ENCODE measurements around the gene TRMT44.
"Not testable (repeated sequence)": the region's sequence is repeated elsewhere in the genome, so short reads cannot be mapped to it uniquely, and the experiment has no call there.

Gene TRMT44

GRCh38 chr4:8480221-8480620, 39.6 kb downstream of the TRMT44 start:
- no peaks in the 10 kb centered on the region for H3K9me3 ChIP-seq (ENCODE audit: low read length)
- H2AFZ ChIP-seq (ENCODE audit: low read depth, low read length), result no peak overlapping the region
- H3K4me1 ChIP-seq (ENCODE audit: insufficient read depth, low read length), result peaks cover 3% of the 10 kb centered on the region
- H3K4me3 ChIP-seq (ENCODE audit: low read length), result no peak overlapping the region
- peaks cover 12% of the 10 kb centered on the region for H3K36me3 ChIP-seq (ENCODE audit: insufficient read depth, low read length)
- H3K27me3 ChIP-seq (ENCODE audit: insufficient read depth, low read length), result no peaks in the 10 kb centered on the region

- H3K4me3 ChIP-seq (ENCODE audit: low read length); H3K36me3 ChIP-seq (ENCODE audit: insufficient read depth, low read length); H2AFZ ChIP-seq (ENCODE audit: low read depth, low read length); H3K9me3 ChIP-seq (ENCODE audit: low read length); H3K27me3 ChIP-seq (ENCODE audit: insufficient read depth, low read length); H3K4me1 ChIP-seq (ENCODE audit: insufficient read depth, low read length): not testable (repeated sequence)
These were observed 46.1 kb downstream of the TRMT44 start for GRCh38 chr4:8486643-8487042.

GRCh38 chr4:8488791-8489369, 48.3 kb downstream of the TRMT44 start:
- H3K9me3 ChIP-seq (ENCODE audit: low read length), result no peaks in the 10 kb centered on the region
- no peaks in the 10 kb centered on the region for H3K36me3 ChIP-seq (ENCODE audit: insufficient read depth, low read length)
- no peaks in the 10 kb centered on the region for H3K27me3 ChIP-seq (ENCODE audit: insufficient read depth, low read length)
- no peaks in the 10 kb centered on the region for H3K4me1 ChIP-seq (ENCODE audit: insufficient read depth, low read length)
- no peak overlapping the region for H2AFZ ChIP-seq (ENCODE audit: low read depth, low read length)
- no peak overlapping the region for H3K4me3 ChIP-seq (ENCODE audit: low read length)

- not testable (repeated sequence) for H3K4me3 ChIP-seq (ENCODE audit: low read length); H3K9me3 ChIP-seq (ENCODE audit: low read length); H3K36me3 ChIP-seq (ENCODE audit: insufficient read depth, low read length); H3K27me3 ChIP-seq (ENCODE audit: insufficient read depth, low read length); H2AFZ ChIP-seq (ENCODE audit: low read depth, low read length); H3K4me1 ChIP-seq (ENCODE audit: insufficient read depth, low read length)
These were observed 50.9 kb downstream of the TRMT44 start for GRCh38 chr4:8491478-8491877.

GRCh38 chr4:8492174-8492573, 51.6 kb downstream of the TRMT44 start:
- H3K4me1 ChIP-seq (ENCODE audit: insufficient read depth, low read length), result no peaks in the 10 kb centered on the region
- no peak overlapping the region for H2AFZ ChIP-seq (ENCODE audit: low read depth, low read length)
- H3K9me3 ChIP-seq (ENCODE audit: low read length), result peaks cover 2% of the 10 kb centered on the region
- H3K27me3 ChIP-seq (ENCODE audit: insufficient read depth, low read length), result no peaks in the 10 kb centered on the region
- H3K36me3 ChIP-seq (ENCODE audit: insufficient read depth, low read length), result no peaks in the 10 kb centered on the region
- H3K4me3 ChIP-seq (ENCODE audit: low read length), result no peak overlapping the region

- no peak overlapping the region for H2AFZ ChIP-seq (ENCODE audit: low read depth, low read length)
- H3K9me3 ChIP-seq (ENCODE audit: low read length), result peaks cover 3% of the 10 kb centered on the region
- H3K36me3 ChIP-seq (ENCODE audit: insufficient read depth, low read length), result no peaks in the 10 kb centered on the region
- no peak overlapping the region for H3K4me3 ChIP-seq (ENCODE audit: low read length)
- H3K27me3 ChIP-seq (ENCODE audit: insufficient read depth, low read length), result no peaks in the 10 kb centered on the region
- H3K4me1 ChIP-seq (ENCODE audit: insufficient read depth, low read length), result no peaks in the 10 kb centered on the region
These were observed 52.9 kb downstream of the TRMT44 start for GRCh38 chr4:8493484-8493883.

GRCh38 chr4:8494218-8494617, 53.6 kb downstream of the TRMT44 start:
- Histone ChIP-seq H3K9me3 (ENCODE audit: low read length) (peaks cover 4% of the 10 kb centered on the region), H2AFZ (ENCODE audit: low read depth, low read length) (no peak overlapping the region), H3K4me3 (ENCODE audit: low read length) (no peak overlapping the region)

GRCh38 chr4:8494983-8495548, 54.5 kb downstream of the TRMT44 start:
- Histone ChIP-seq H3K4me1 (ENCODE audit: insufficient read depth, low read length) (no peaks in the 10 kb centered on the region), H3K4me3 (ENCODE audit: low read length) (no peak overlapping the region), H3K27me3 (ENCODE audit: insufficient read depth, low read length) (no peaks in the 10 kb centered on the region), H3K36me3 (ENCODE audit: insufficient read depth, low read length) (no peaks in the 10 kb centered on the region), H3K9me3 (ENCODE audit: low read length) (peaks cover 4% of the 10 kb centered on the region), H2AFZ (ENCODE audit: low read depth, low read length) (no peak overlapping the region)

More at GRCh38 chr4:8494218-8494617, 53.6 kb downstream of the TRMT44 start:
- H3K36me3 ChIP-seq (ENCODE audit: insufficient read depth, low read length), result no peaks in the 10 kb centered on the region
- H3K4me1 ChIP-seq (ENCODE audit: insufficient read depth, low read length), result no peaks in the 10 kb centered on the region
- H3K27me3 ChIP-seq (ENCODE audit: insufficient read depth, low read length), result no peaks in the 10 kb centered on the region

GRCh38 chr4:8495803-8496202, 55.2 kb downstream of the TRMT44 start:
- Histone ChIP-seq H3K4me3 (ENCODE audit: low read length) (no peak overlapping the region), H3K9me3 (ENCODE audit: low read length) (peaks cover 4% of the 10 kb centered on the region), H2AFZ (ENCODE audit: low read depth, low read length) (no peak overlapping the region), H3K27me3 (ENCODE audit: insufficient read depth, low read length) (no peaks in the 10 kb centered on the region), H3K36me3 (ENCODE audit: insufficient read depth, low read length) (no peaks in the 10 kb centered on the region), H3K4me1 (ENCODE audit: insufficient read depth, low read length) (no peaks in the 10 kb centered on the region)

GRCh38 chr4:8497762-8498161, 57.2 kb downstream of the TRMT44 start:
- Histone ChIP-seq H3K4me3 (ENCODE audit: low read length) (no peak overlapping the region), H3K9me3 (ENCODE audit: low read length) (peaks cover 6% of the 10 kb centered on the region), H3K4me1 (ENCODE audit: insufficient read depth, low read length) (peaks cover 3% of the 10 kb centered on the region), H3K36me3 (ENCODE audit: insufficient read depth, low read length) (no peaks in the 10 kb centered on the region), H2AFZ (ENCODE audit: low read depth, low read length) (no peak overlapping the region), H3K27me3 (ENCODE audit: insufficient read depth, low read length) (no peaks in the 10 kb centered on the region)

- no peak overlapping the region for H2AFZ ChIP-seq (ENCODE audit: low read depth, low read length)
- no peaks in the 10 kb centered on the region for H3K27me3 ChIP-seq (ENCODE audit: insufficient read depth, low read length)
- H3K9me3 ChIP-seq (ENCODE audit: low read length), result peaks cover 6% of the 10 kb centered on the region
- peaks cover 8% of the 10 kb centered on the region for H3K4me1 ChIP-seq (ENCODE audit: insufficient read depth, low read length)
- no peak overlapping the region for H3K4me3 ChIP-seq (ENCODE audit: low read length)
- H3K36me3 ChIP-seq (ENCODE audit: insufficient read depth, low read length), result no peaks in the 10 kb centered on the region
These were observed 60.4 kb downstream of the TRMT44 start for GRCh38 chr4:8500966-8501365.

GRCh38 chr4:8501781-8502180, 61.2 kb downstream of the TRMT44 start:
- no peaks in the 10 kb centered on the region for H3K27me3 ChIP-seq (ENCODE audit: insufficient read depth, low read length)

GRCh38 chr4:8502371-8502770, 61.8 kb downstream of the TRMT44 start:
- H3K27me3 ChIP-seq (ENCODE audit: insufficient read depth, low read length), result no peaks in the 10 kb centered on the region
- H2AFZ ChIP-seq (ENCODE audit: low read depth, low read length), result no peak overlapping the region
- H3K4me3 ChIP-seq (ENCODE audit: low read length), result no peak overlapping the region
- no peaks in the 10 kb centered on the region for H3K36me3 ChIP-seq (ENCODE audit: insufficient read depth, low read length)
- H3K4me1 ChIP-seq (ENCODE audit: insufficient read depth, low read length), result peaks cover 17% of the 10 kb centered on the region
- peaks cover 4% of the 10 kb centered on the region for H3K9me3 ChIP-seq (ENCODE audit: low read length)

More at GRCh38 chr4:8501781-8502180, 61.2 kb downstream of the TRMT44 start:
- no peak overlapping the region for H2AFZ ChIP-seq (ENCODE audit: low read depth, low read length)
- H3K4me1 ChIP-seq (ENCODE audit: insufficient read depth, low read length), result peaks cover 16% of the 10 kb centered on the region
- H3K9me3 ChIP-seq (ENCODE audit: low read length), result peaks cover 4% of the 10 kb centered on the region
- H3K36me3 ChIP-seq (ENCODE audit: insufficient read depth, low read length), result no peaks in the 10 kb centered on the region
- no peak overlapping the region for H3K4me3 ChIP-seq (ENCODE audit: low read length)
